HepG2 (cell line): ENCODE data around the gene HOXC12. TPM values are rescaled to one million over a fixed set of nuclear protein-coding genes. Genes with fewer than 3 reads are reported as not detected.

Source experiments
- ATAC-seq: fragments of 200-7000 bp; cut with Tn5 transposase; 3 replicates; pipeline ENCODE4 v1.9.1; 2020; ENCODE audit warnings: mild to moderate bottlenecking, moderate library complexity
- Bru-seq: library from RNA; stranded (reverse); fragments of 400-500 nt; gene quantifications from one replicate; lab custom pipeline; 2021; lab: Mats Ljungman, UMichigan
- BruChase-seq, 2 experiments: library from RNA; stranded (reverse); fragments of 400-500 nt; gene quantifications; one replicate each; lab custom pipeline; 2021; lab: Mats Ljungman, UMichigan
- BruUV-seq: library from RNA; stranded (reverse); fragments of 400-500 nt; replicated peaks from 2 replicates; lab custom pipeline; 2021; lab: Mats Ljungman, UMichigan
- CTCF ChIA-PET: fragments of 300-600 bp; formaldehyde crosslinking; extraction: SDS; loops from one replicate; lab custom pipeline; 2021; ENCODE audit warnings: low total read pairs, inconsistent platforms, low intra/inter-chr PET ratio; lab: Yijun Ruan, JAX
- POLR2A ChIA-PET: fragments of 350-600 bp; sonication (Branson Sonifier 250); formaldehyde crosslinking; loops from one replicate; lab custom pipeline; 2020; ENCODE audit warnings: antibody characterized with exemption, inconsistent platforms; lab: Yijun Ruan, JAX
- DNase-seq: peaks from one replicate; pipeline ENCODE4 v3.0.0-alpha.2; 2015; ENCODE audit warnings: low spot score
- FAIRE-seq: peaks from 3 replicates; lab custom pipeline; 2011; peaks lifted over from hg19 to GRCh38; lab: Jason Lieb, UNC
- H2AFZ ChIP-seq: one replicate; pipeline ENCODE4 v1.6.1; 2011; ENCODE audit warnings: low read length, inconsistent platforms
- H3K27ac ChIP-seq: fragments of 300-600 bp; 3 replicates; pipeline ENCODE4 v1.8.0; 2011; ENCODE audit warnings: mixed run types, mild to moderate bottlenecking, mixed read lengths, low read length, inconsistent platforms; ENCODE audit not compliant: insufficient read depth; ENCODE audit errors: extremely low read length
- H3K27me3 ChIP-seq, 2 experiments: fragments of 200-600 bp in 1 of 2; 2 replicates in 1 of 2; 3 replicates in 1 of 2; pipeline versions ENCODE4 v1.6.0 to v1.8.0; 2011; ENCODE audit warnings: low read length in 2 of 2, mild to moderate bottlenecking in 2 of 2, moderate library complexity in 2 of 2, inconsistent platforms in 1 of 2; ENCODE audit not compliant: insufficient read depth in 2 of 2, control insufficient read depth in 1 of 2
- H3K36me3 ChIP-seq, 2 experiments: fragments of 200-600 bp in 1 of 2; replicated peaks in 1 of 2; 2 replicates in 1 of 2; 3 replicates in 1 of 2; pipeline versions ENCODE4 v1.5.1 to v1.8.0; 2011; ENCODE audit warnings: low read length in 2 of 2, inconsistent platforms in 1 of 2; ENCODE audit not compliant: insufficient read depth in 2 of 2, control insufficient read depth in 1 of 2
- H3K4me1 ChIP-seq: 2 replicates; pipeline ENCODE4 v1.5.1; 2012; ENCODE audit warnings: low read length, inconsistent platforms; ENCODE audit not compliant: insufficient read depth
- H3K4me2 ChIP-seq: 2 replicates; pipeline ENCODE4 v1.6.0; 2011; ENCODE audit warnings: low read depth, low read length, inconsistent platforms
- H3K4me3 ChIP-seq, 3 experiments: fragments of 200-600 bp in 1 of 3; sonication (generic), shearing (Covaris generic) in 1 of 3; replicated peaks in 1 of 3; 2 replicates each; pipeline ENCODE4 v1.5.1; 2011 to 2016; ENCODE audit warnings: low read length in 3 of 3, inconsistent platforms in 2 of 3, low read depth in 2 of 3, mild to moderate bottlenecking in 2 of 3, control low read depth in 1 of 3, mixed read lengths in 1 of 3; ENCODE audit not compliant: insufficient read depth in 1 of 3
- H3K79me2 ChIP-seq: one replicate; pipeline ENCODE4 v1.6.1; 2011; ENCODE audit warnings: low read length, inconsistent platforms; ENCODE audit not compliant: insufficient read depth
- H3K9ac ChIP-seq: 2 replicates; pipeline ENCODE4 v1.6.0; 2011; ENCODE audit warnings: mild to moderate bottlenecking, low read depth, low read length, inconsistent platforms; ENCODE audit not compliant: insufficient read depth
- H3K9me3 ChIP-seq: 2 replicates; pipeline ENCODE4 v1.5.1; 2012; ENCODE audit warnings: mild to moderate bottlenecking, low read length
- H4K20me1 ChIP-seq: 2 replicates; pipeline ENCODE4 v1.6.0; 2011; ENCODE audit warnings: inconsistent platforms, mild to moderate bottlenecking, low read length, moderate library complexity; ENCODE audit not compliant: insufficient read depth
- ARNT2 ChIP-seq: sonication (generic); formaldehyde crosslinking; IDR thresholded peaks from 2 replicates; pipeline ENCODE4 v1.8.0; 2022; ENCODE audit warnings: mild to moderate bottlenecking, low read depth, missing genetic modification reagents, moderate library complexity
- ATF5 ChIP-seq: sonication (generic); formaldehyde crosslinking; IDR thresholded peaks from 2 replicates; pipeline ENCODE4 v1.4.0; 2020; ENCODE audit warnings: mild to moderate bottlenecking, low read depth, missing genetic modification reagents
- CHD4 ChIP-seq: fragments of 200-600 bp; sonication (generic); IDR thresholded peaks from 2 replicates; pipeline ENCODE4 v1.7.0; 2017; ENCODE audit warnings: mild to moderate bottlenecking, low read length, borderline replicate concordance
- GTF3A ChIP-seq: sonication (generic); formaldehyde crosslinking; conservative IDR thresholded peaks from 2 replicates; pipeline ENCODE4 v1.4.0; 2020; ENCODE audit warnings: mild to moderate bottlenecking, missing genetic modification reagents
- NKX3-1 ChIP-seq: sonication (generic); formaldehyde crosslinking; IDR thresholded peaks from 2 replicates; pipeline ENCODE4 v1.5.0; 2020; ENCODE audit warnings: missing genetic modification reagents
- THAP8 ChIP-seq: sonication (generic); formaldehyde crosslinking; IDR thresholded peaks from 2 replicates; pipeline ENCODE4 v1.5.1; 2020; ENCODE audit warnings: missing genetic modification reagents, mild to moderate bottlenecking, borderline replicate concordance
- YEATS4 ChIP-seq: sonication (generic); formaldehyde crosslinking; IDR thresholded peaks from 2 replicates; pipeline ENCODE4 v1.4.0; 2020; ENCODE audit warnings: missing genetic modification reagents, borderline replicate concordance
- ZNF124 ChIP-seq: sonication (generic); formaldehyde crosslinking; IDR thresholded peaks from 2 replicates; pipeline ENCODE4 v1.4.0; 2020; ENCODE audit warnings: missing genetic modification reagents
- ZNF460 ChIP-seq: sonication (generic); formaldehyde crosslinking; IDR thresholded peaks from 2 replicates; pipeline ENCODE4 v1.5.1; 2020; ENCODE audit warnings: missing genetic modification reagents, mild to moderate bottlenecking, borderline replicate concordance
- WGBS: methylation state at CpG from one replicate; pipeline ENCODE4 v1.1.6; 2017; ENCODE audit warnings: low lambda C conversion rate; 5-methylcytosine and 5-hydroxymethylcytosine counted together
- in situ Hi-C: cut with HindIII; loops from 2 replicates; pipeline ENCODE4 v1.10.0; 2017; ENCODE audit warnings: low pct_unique_long_range_greater_than_20kb; ENCODE audit not compliant: extremely low pct_ligation_motif_present
- intact Hi-C: fragments of 100-400 bp; cut with micrococcal nuclease; formaldehyde crosslinking; loops from one replicate; pipeline ENCODE4 v1.10.0; 2022; ENCODE audit not compliant: unreplicated experiment
- long read RNA-seq, 2 experiments: library from RNA in 1 of 2; library from polyadenylated mRNA in 1 of 2; stranded (forward) in 1 of 2; unstranded in 1 of 2; transcript quantifications; one replicate each; pipeline ENCODE4 v2.0.0, GENCODE V29; 2019 to 2022
- polyA minus RNA-seq, 3 experiments: library from RNA; depleted of rRNA, polyadenylated mRNA; stranded (reverse); fragments of >200 nt; gene quantifications; 2 replicates each; pipeline ENCODE4 v1.2.3, GENCODE V29; 2011; ENCODE audit warnings: low replicate concordance in 1 of 3
- polyA plus RNA-seq, 8 experiments: library from polyadenylated mRNA; depleted of rRNA in 3 of 8; stranded (reverse) in 7 of 8; unstranded in 1 of 8; fragments of >200 nt; fragmentation: Illumina TruSeq in 4 of 8; extraction: Trizol in 4 of 8; gene quantifications; 2 replicates each; pipeline versions ENCODE4 v1.2.1 to v1.2.3, GENCODE V29; 2011 to 2016; ENCODE audit warnings: low read depth in 4 of 8, missing spikeins in 1 of 8, mixed read lengths in 1 of 8; ENCODE audit not compliant: insufficient read depth in 1 of 8
- total RNA-seq, 5 experiments: library from RNA; depleted of rRNA; stranded (reverse); fragments of >200 nt; fragmentation: Illumina TruSeq; extraction: Trizol; gene quantifications; 2 replicates each; pipeline ENCODE4 v1.2.3, GENCODE V29; 2016; ENCODE audit warnings: low read depth in 1 of 5

Gene HOXC12
- total RNA-seq (2016; rRNA removed; fragmentation: Illumina TruSeq; extraction: Trizol) (not detected in 2 replicates), polyA plus RNA-seq (2011; rRNA removed) (not detected in 2 replicates), polyA minus RNA-seq (2011; rRNA and poly(A)+ RNA removed; ENCODE audit: low replicate concordance) (not detected in 2 replicates), Bru-seq, nascent RNA (not detected), BruChase-seq, experiment 1, labeled RNA remaining after a 6-hour chase (not detected), BruChase-seq, experiment 2, labeled RNA remaining after a 2-hour chase (percentile 9 among the genes with signal in this experiment)
- not detected in 2 replicates for total RNA-seq (2016; cell fraction: cytosol; rRNA removed; fragmentation: Illumina TruSeq; extraction: Trizol; ENCODE audit: low read depth)
- not detected in 2 replicates for total RNA-seq (2016; cell fraction: insoluble cytoplasmic fraction; rRNA removed; fragmentation: Illumina TruSeq; extraction: Trizol)
- not detected in 2 replicates for total RNA-seq (2016; cell fraction: membrane; rRNA removed; fragmentation: Illumina TruSeq; extraction: Trizol)
- not detected in 2 replicates for total RNA-seq (2016; cell fraction: nucleus; rRNA removed; fragmentation: Illumina TruSeq; extraction: Trizol)
- polyA plus RNA-seq (2011; cell fraction: cytosol; rRNA removed), result not detected in 2 replicates
- polyA plus RNA-seq (2011; cell fraction: nucleus; rRNA removed), result not detected in 2 replicates
- polyA plus RNA-seq (2012), result not detected in 2 replicates
- polyA plus RNA-seq (2016; cell fraction: cytosol; fragmentation: Illumina TruSeq; extraction: Trizol; ENCODE audit: low read depth), result not detected in 2 replicates
- not detected in 2 replicates for polyA plus RNA-seq (2016; cell fraction: insoluble cytoplasmic fraction; fragmentation: Illumina TruSeq; extraction: Trizol; ENCODE audit: low read depth)
- not detected in 2 replicates for polyA plus RNA-seq (2016; cell fraction: membrane; fragmentation: Illumina TruSeq; extraction: Trizol; ENCODE audit: low read depth)
- not detected in 2 replicates for polyA plus RNA-seq (2016; cell fraction: nucleus; fragmentation: Illumina TruSeq; extraction: Trizol; ENCODE audit: insufficient read depth, low read depth)
- polyA minus RNA-seq (2011; cell fraction: cytosol; rRNA and poly(A)+ RNA removed), result not detected in 2 replicates
- not detected in 2 replicates for polyA minus RNA-seq (2011; cell fraction: nucleus; rRNA and poly(A)+ RNA removed)
- long read RNA-seq, experiment 1, result 0 reads
- long read RNA-seq, experiment 2, result 0 reads

- POLR2A ChIA-PET, result no interaction called here
- Histone ChIP-seq H2AFZ (no peak within 1 kb of the TSS), H3K4me1 (peaks cover 23% of the 10 kb centered on the region), H3K36me3 (no peaks in the 10 kb centered on the region), H3K27me3 (peaks cover 26 to 94% of the 10 kb centered on the region in 2 experiments), H3K4me3 (no peak within 1 kb of the TSS), H3K9me3 (no peaks in the 10 kb centered on the region), H3K9ac (no peak within 1 kb of the TSS), H4K20me1 (peaks cover 5% of the 10 kb centered on the region; the same call in 1 of the 2 replicates), H3K79me2 (no peaks in the 10 kb centered on the region), H3K27ac (no peak within 1 kb of the TSS), H3K4me2 (no peak within 1 kb of the TSS)
- FAIRE-seq (no peak), DNase-seq (no peak), ATAC-seq (no peak)
- CTCF ChIA-PET, result no interaction called here
- 46% methylated on average over 18 of the region's 20 CpGs for WGBS
- in situ Hi-C loops, result no loop called here
- intact Hi-C loops, result no loop called here
- TF ChIP-seq ATF5 (CRISPR knock-in tag) (no peak), CHD4 (no peak), NKX3-1 (CRISPR knock-in tag) (no peak), YEATS4 (no peak), GTF3A (CRISPR knock-in tag) (no peak), ZNF124 (CRISPR knock-in tag) (no peak), ARNT2 (CRISPR knock-in tag) (no peak), THAP8 (CRISPR knock-in tag) (no peak), ZNF460 (CRISPR knock-in tag) (no peak)
- no TSS peak for BruUV-seq
Measured at GRCh38 chr12:53954694-53955035, at the start of gene HOXC12. Gene HOXC12 (plus strand): TSS chr12:53954903. CDS start chr12:53954930, 27 bp downstream.
